HCT116 (cell line): ENCODE data around the gene TNFSF8. TPM values are rescaled to one million over a fixed set of nuclear protein-coding genes. Genes with fewer than 3 reads are reported as not detected.

Experiments used
- ATAC-seq: fragments of 200-7000 bp; cut with Tn5 transposase; 2 replicates; pipeline ENCODE4 v1.9.1; 2020; ENCODE audit warnings: mild to moderate bottlenecking, moderate library complexity
- BruUV-seq: library from RNA; stranded (reverse); fragments of 400-500 nt; replicated peaks from 2 replicates; lab custom pipeline; 2021; lab: Mats Ljungman, UMichigan
- CTCF ChIA-PET: fragments of 300-600 bp; sonication (Branson Sonifier 250); formaldehyde crosslinking; loops from one replicate; lab custom pipeline; 2021; ENCODE audit warnings: antibody characterized with exemption; lab: Charles Lee
- POLR2A ChIA-PET: fragments of 300-600, 350-600 bp; sonication (Branson Sonifier 250); formaldehyde crosslinking; loops from one replicate; lab custom pipeline; 2021; ENCODE audit warnings: antibody characterized with exemption; lab: Charles Lee
- RAD21 ChIA-PET, 2 experiments: fragments of 300-600 bp; sonication (Branson Sonifier 250); formaldehyde crosslinking; loops; one replicate each; lab custom pipeline; 2023; ENCODE audit warnings: low total read pairs in 2 of 2; ENCODE audit not compliant: uncharacterized antibody in 2 of 2, unreplicated experiment in 2 of 2, low non-redundant PET in 1 of 2; lab: Charles Lee
- DNase-seq: peaks from one replicate; pipeline ENCODE4 v3.0.0-alpha.2; 2010; ENCODE audit warnings: low read depth, low spot score
- H2AFZ ChIP-seq: fragments of 200-600 bp; shearing (Covaris generic), sonication (generic); 2 replicates; pipeline ENCODE4 v1.6.1; 2017; ENCODE audit warnings: low read depth, mixed run types, mixed read lengths, antibody characterized with exemption, low read length; ENCODE audit not compliant: poor library complexity, severe bottlenecking
- H3K27ac ChIP-seq: 2 replicates; pipeline ENCODE4 v1.5.1; 2012; ENCODE audit warnings: low read depth, low read length
- H3K27me3 ChIP-seq: fragments of 200-600 bp; sonication (generic); 2 replicates; pipeline ENCODE4 v1.6.1; 2016; ENCODE audit warnings: mixed run types, low read length, mixed read lengths; ENCODE audit not compliant: insufficient read depth
- H3K36me3 ChIP-seq, 2 experiments: fragments of 200-500 bp in 1 of 2; fragments of 200-600 bp in 1 of 2; sonication (Bioruptor generic) in 1 of 2; sonication (generic) in 1 of 2; 2 replicates each; pipeline versions ENCODE4 v1.5.1 to v1.6.1; 2014 to 2016; ENCODE audit warnings: low read length in 2 of 2, inconsistent platforms in 1 of 2, mixed read lengths in 1 of 2, mixed run types in 1 of 2; ENCODE audit not compliant: insufficient read depth in 2 of 2, control insufficient read depth in 1 of 2
- H3K4me1 ChIP-seq, 2 experiments: fragments of 200-600 bp in 1 of 2; sonication (generic) in 1 of 2; 2 replicates each; pipeline versions ENCODE4 v1.5.1 to v1.6.1; 2012 to 2017; ENCODE audit warnings: low read length in 2 of 2, inconsistent platforms in 1 of 2, mild to moderate bottlenecking in 1 of 2, mixed read lengths in 1 of 2, mixed run types in 1 of 2, moderate library complexity in 1 of 2; ENCODE audit not compliant: insufficient read depth in 2 of 2, control insufficient read depth in 1 of 2
- H3K4me2 ChIP-seq: fragments of 200-600 bp; sonication (generic); 2 replicates; pipeline ENCODE4 v1.6.1; 2017; ENCODE audit warnings: mixed run types, low read length, mixed read lengths
- H3K4me3 ChIP-seq, 2 experiments: fragments of 200-600 bp in 1 of 2; sonication (generic) in 1 of 2; replicated peaks in 1 of 2; 2 replicates each; pipeline ENCODE4 v1.5.1; 2011 to 2016; ENCODE audit warnings: low read length in 2 of 2, control low read depth in 1 of 2, low read depth in 1 of 2, mild to moderate bottlenecking in 1 of 2, mixed read lengths in 1 of 2, mixed run types in 1 of 2
- H3K79me2 ChIP-seq: fragments of 200-600 bp; sonication (generic); 2 replicates; pipeline ENCODE4 v1.6.1; 2017; ENCODE audit warnings: mild to moderate bottlenecking, mixed run types, low read length, moderate library complexity, mixed read lengths; ENCODE audit not compliant: insufficient read depth
- H3K9ac ChIP-seq: fragments of 200-600 bp; sonication (generic); 2 replicates; pipeline ENCODE4 v1.6.1; 2016; ENCODE audit warnings: low read length, mixed read lengths
- H3K9me2 ChIP-seq: fragments of 200-600 bp; sonication (generic), shearing (Covaris generic); 2 replicates; pipeline ENCODE4 v1.6.1; 2017; ENCODE audit warnings: mixed run types, mild to moderate bottlenecking, moderate library complexity; ENCODE audit not compliant: insufficient read depth
- H3K9me3 ChIP-seq, 2 experiments: fragments of 200-500 bp in 1 of 2; fragments of 200-600 bp in 1 of 2; sonication (Bioruptor generic) in 1 of 2; sonication (generic) in 1 of 2; 2 replicates each; pipeline ENCODE4 v1.6.1; 2014 to 2017; ENCODE audit warnings: low read length in 2 of 2, mixed read lengths in 2 of 2, inconsistent platforms in 1 of 2, low read depth in 1 of 2, mild to moderate bottlenecking in 1 of 2, mixed run types in 1 of 2, moderate library complexity in 1 of 2; ENCODE audit not compliant: control insufficient read depth in 1 of 2, insufficient read depth in 1 of 2
- H4K20me1 ChIP-seq: fragments of 200-600 bp; sonication (generic), shearing (Covaris generic); 2 replicates; pipeline ENCODE4 v1.6.1; 2017; ENCODE audit warnings: mixed run types, mild to moderate bottlenecking, moderate library complexity; ENCODE audit not compliant: insufficient read depth
- ATF3 ChIP-seq: IDR thresholded peaks from 2 replicates; pipeline ENCODE4 v1.6.1; 2012
- CBX3 ChIP-seq: IDR thresholded peaks from 2 replicates; pipeline ENCODE4 v1.6.1; 2012; ENCODE audit warnings: low read depth
- CEBPB ChIP-seq: IDR thresholded peaks from 2 replicates; pipeline ENCODE4 v1.6.1; 2012; ENCODE audit warnings: low read depth
- CTCF ChIP-seq, 3 experiments: fragments of 200-600 bp in 1 of 3; sonication (generic) in 1 of 3; IDR thresholded peaks in 2 of 3; conservative IDR thresholded peaks in 1 of 3; 2 replicates each; pipeline ENCODE4 v1.5.1; 2012 to 2017; ENCODE audit warnings: low read depth in 2 of 3, low read length in 2 of 3, antibody characterized with exemption in 1 of 3, borderline replicate concordance in 1 of 3, control low read depth in 1 of 3, mild to moderate bottlenecking in 1 of 3, mixed read lengths in 1 of 3, mixed run types in 1 of 3, moderate library complexity in 1 of 3; ENCODE audit not compliant: insufficient read depth in 1 of 3
- EGR1 ChIP-seq: IDR thresholded peaks from 2 replicates; pipeline ENCODE4 v1.6.1; 2012; ENCODE audit warnings: low read depth
- ELF1 ChIP-seq: IDR thresholded peaks from 2 replicates; pipeline ENCODE4 v1.6.1; 2012; ENCODE audit warnings: low read depth, borderline replicate concordance
- EZH2 ChIP-seq: fragments of 200-600 bp; sonication (generic); IDR thresholded peaks from 2 replicates; pipeline ENCODE4 v1.6.1; 2017; ENCODE audit warnings: antibody characterized with exemption, mixed run types
- EZH2phosphoT487 ChIP-seq: fragments of 200-600 bp; IDR thresholded peaks from 2 replicates; pipeline ENCODE4 v1.6.1; 2018; ENCODE audit warnings: antibody characterized with exemption, borderline replicate concordance
- FOSL1 ChIP-seq: IDR thresholded peaks from 2 replicates; pipeline ENCODE4 v1.6.1; 2012; ENCODE audit warnings: low read depth
- MAX ChIP-seq: IDR thresholded peaks from 2 replicates; pipeline ENCODE4 v1.6.1; 2012
- POLR2A ChIP-seq: IDR thresholded peaks from 2 replicates; pipeline ENCODE4 v1.7.0; 2011; ENCODE audit warnings: borderline replicate concordance; ENCODE audit not compliant: insufficient read depth, insufficient read length; ENCODE audit errors: extremely low read depth
- POLR2AphosphoS5 ChIP-seq: IDR thresholded peaks from 2 replicates; pipeline ENCODE4 v1.6.1; 2011; ENCODE audit warnings: mild to moderate bottlenecking, low read depth, low read length, moderate library complexity
- RAD21 ChIP-seq: IDR thresholded peaks from 2 replicates; pipeline ENCODE4 v1.6.1; 2012; ENCODE audit warnings: low read depth, mild to moderate bottlenecking
- REST ChIP-seq: IDR thresholded peaks from 2 replicates; pipeline ENCODE4 v1.6.1; 2012; ENCODE audit warnings: low read depth
- SIN3A ChIP-seq: IDR thresholded peaks from 2 replicates; pipeline ENCODE4 v1.6.1; 2012; ENCODE audit warnings: low read depth
- SP1 ChIP-seq: IDR thresholded peaks from 2 replicates; pipeline ENCODE4 v1.6.1; 2012; ENCODE audit warnings: low read depth
- TCF7L2 ChIP-seq: IDR thresholded peaks from 2 replicates; pipeline ENCODE4 v1.7.0; 2011; ENCODE audit warnings: borderline replicate concordance, inconsistent platforms; ENCODE audit not compliant: insufficient read depth, insufficient read length; ENCODE audit errors: extremely low read depth
- YY1 ChIP-seq: IDR thresholded peaks from 2 replicates; pipeline ENCODE4 v1.6.1; 2011; ENCODE audit warnings: low read length, low read depth, moderate library complexity, mild to moderate bottlenecking; ENCODE audit not compliant: insufficient replicate concordance; ENCODE audit errors: extremely low read depth
- ZBTB33 ChIP-seq: IDR thresholded peaks from 2 replicates; pipeline ENCODE4 v1.6.1; 2011; ENCODE audit warnings: mild to moderate bottlenecking, low read length, moderate library complexity; ENCODE audit not compliant: insufficient replicate concordance; ENCODE audit errors: extremely low read depth
- ZFX ChIP-seq: fragments of 450-650 bp; IDR thresholded peaks from 2 replicates; pipeline ENCODE4 v1.6.1; 2017
- intact Hi-C: fragments of 100-400 bp; cut with micrococcal nuclease; formaldehyde crosslinking; loops from 2 replicates; pipeline ENCODE4 v1.10.0; 2022
- total RNA-seq: library from RNA; stranded (reverse); gene quantifications from one replicate; pipeline ENCODE4 v1.2.1, GENCODE V29; 2021; ENCODE audit not compliant: unreplicated experiment

Gene TNFSF8
- total RNA-seq, 1 experiment from 2014 or later, result not detected

- ChIA-PET CTCF (no interaction called here), RAD21 (no interaction called here)
These were observed 6.2 kb upstream of the TNFSF8 start for GRCh38 chr9:114936581-114936980.

More at GRCh38 chr9:114936581-114936980, 6.2 kb upstream of the TNFSF8 start:
- ATAC-seq, result no peak
- Histone ChIP-seq H4K20me1 (no peaks in the 10 kb centered on the region), H3K36me3 (no peaks in the 10 kb centered on the region), H3K9ac (no peak overlapping the region), H3K4me3 (no peak overlapping the region), H2AFZ (no peak overlapping the region), H3K9me3 (no peaks in the 10 kb centered on the region), H3K4me1 (no peaks in the 10 kb centered on the region), H3K27ac (no peak overlapping the region), H3K9me2 (no peaks in the 10 kb centered on the region), H3K27me3 (peaks cover 27% of the 10 kb centered on the region), H3K4me2 (no peak overlapping the region), H3K79me2 (no peaks in the 10 kb centered on the region)
- no TSS peak for BruUV-seq
- intact Hi-C loops, result no loop called here
- DNase-seq, result no peak
- TF ChIP-seq POLR2A (no peak), EZH2phosphoT487 (no peak), ELF1 (no peak), POLR2AphosphoS5 (no peak), ATF3 (no peak), TCF7L2 (no peak), MAX (no peak), SP1 (no peak), ZFX (no peak), ZBTB33 (no peak), SIN3A (no peak), EZH2 (no peak), CTCF (IDR thresholded peaks at IDR 0.05 in 2 of 3, conservative IDR thresholded peaks at IDR 0.05 in 1 of 3; ENCODE audit: borderline replicate concordance in 1 of 3, insufficient read depth in 1 of 3, low read depth in 2 of 3, low read length in 2 of 3) (no peak), REST (no peak), FOSL1 (no peak), RAD21 (no peak), YY1 (no peak), CEBPB (no peak), EGR1 (no peak), CBX3 (no peak)
- POLR2A ChIA-PET, result interaction anchor here (0.6 kb wide), 1 partner anchor 457 kb away, joined by 3 read pairs; no protein-coding TSS in a partner anchor
